HL-60 (cell line): ENCODE results near the gene FGGY.

ENCODE experiments used
- DNase-seq, 2 experiments: peaks; one replicate each; pipeline ENCODE4 v3.0.0-alpha.2; 2010 to 2020; ENCODE audit warnings: low read depth in 1 of 2, low spot score in 1 of 2
- H3K27ac ChIP-seq: fragments of 250-450 bp; sonication (Bioruptor Pico); replicated peaks from 2 replicates; pipeline ENCODE4 v1.5.1; 2020; ENCODE audit warnings: mild to moderate bottlenecking, moderate library complexity
- H3K27me3 ChIP-seq: fragments of 250-450 bp; sonication (Bioruptor Pico); 2 replicates; pipeline ENCODE4 v1.5.1; 2021; ENCODE audit warnings: mild to moderate bottlenecking, moderate library complexity; ENCODE audit not compliant: insufficient read depth, poor library complexity, severe bottlenecking
- H3K4me3 ChIP-seq: replicated peaks from 2 replicates; pipeline ENCODE4 v1.5.1; 2011; ENCODE audit warnings: mild to moderate bottlenecking, control low read depth, low read length; ENCODE audit not compliant: insufficient read depth
- CTCF ChIP-seq: IDR thresholded peaks from one replicate; pipeline ENCODE4 v1.5.1; 2011; ENCODE audit warnings: low read length, control low read depth, inconsistent platforms; ENCODE audit not compliant: insufficient read depth
- GABPA ChIP-seq: IDR thresholded peaks from 2 replicates; pipeline ENCODE4 v1.6.1; 2012; ENCODE audit warnings: low read depth
- POLR2AphosphoS5 ChIP-seq: IDR thresholded peaks from 2 replicates; pipeline ENCODE4 v1.6.1; 2012; ENCODE audit warnings: low read depth
- SPI1 ChIP-seq: IDR thresholded peaks from 2 replicates; pipeline ENCODE4 v1.6.1; 2012; ENCODE audit warnings: low read depth, mild to moderate bottlenecking, borderline replicate concordance
- TF ChIP-seq, protein P1 (sequence below): IDR thresholded peaks from 2 replicates; pipeline ENCODE4 v1.6.1; 2012; ENCODE audit warnings: low read depth; ENCODE audit not compliant: insufficient replicate concordance

Gene FGGY

GRCh38 chr1:59670662-59671061 lies 373.8 kb downstream of the FGGY start:
- TF ChIP-seq POLR2AphosphoS5 (no peak), CTCF (no peak), GABPA (no peak), SPI1 (no peak)
- TF ChIP-seq, protein P1, sequence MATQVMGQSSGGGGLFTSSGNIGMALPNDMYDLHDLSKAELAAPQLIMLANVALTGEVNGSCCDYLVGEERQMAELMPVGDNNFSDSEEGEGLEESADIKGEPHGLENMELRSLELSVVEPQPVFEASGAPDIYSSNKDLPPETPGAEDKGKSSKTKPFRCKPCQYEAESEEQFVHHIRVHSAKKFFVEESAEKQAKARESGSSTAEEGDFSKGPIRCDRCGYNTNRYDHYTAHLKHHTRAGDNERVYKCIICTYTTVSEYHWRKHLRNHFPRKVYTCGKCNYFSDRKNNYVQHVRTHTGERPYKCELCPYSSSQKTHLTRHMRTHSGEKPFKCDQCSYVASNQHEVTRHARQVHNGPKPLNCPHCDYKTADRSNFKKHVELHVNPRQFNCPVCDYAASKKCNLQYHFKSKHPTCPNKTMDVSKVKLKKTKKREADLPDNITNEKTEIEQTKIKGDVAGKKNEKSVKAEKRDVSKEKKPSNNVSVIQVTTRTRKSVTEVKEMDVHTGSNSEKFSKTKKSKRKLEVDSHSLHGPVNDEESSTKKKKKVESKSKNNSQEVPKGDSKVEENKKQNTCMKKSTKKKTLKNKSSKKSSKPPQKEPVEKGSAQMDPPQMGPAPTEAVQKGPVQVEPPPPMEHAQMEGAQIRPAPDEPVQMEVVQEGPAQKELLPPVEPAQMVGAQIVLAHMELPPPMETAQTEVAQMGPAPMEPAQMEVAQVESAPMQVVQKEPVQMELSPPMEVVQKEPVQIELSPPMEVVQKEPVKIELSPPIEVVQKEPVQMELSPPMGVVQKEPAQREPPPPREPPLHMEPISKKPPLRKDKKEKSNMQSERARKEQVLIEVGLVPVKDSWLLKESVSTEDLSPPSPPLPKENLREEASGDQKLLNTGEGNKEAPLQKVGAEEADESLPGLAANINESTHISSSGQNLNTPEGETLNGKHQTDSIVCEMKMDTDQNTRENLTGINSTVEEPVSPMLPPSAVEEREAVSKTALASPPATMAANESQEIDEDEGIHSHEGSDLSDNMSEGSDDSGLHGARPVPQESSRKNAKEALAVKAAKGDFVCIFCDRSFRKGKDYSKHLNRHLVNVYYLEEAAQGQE: no peak
- H3K4me3 ChIP-seq: no peak overlapping the region
- H3K27ac ChIP-seq: no peak overlapping the region
- no peak for DNase-seq
- H3K27me3 ChIP-seq: no peaks in the 10 kb centered on the region

- no peak for DNase-seq
- Histone ChIP-seq H3K4me3 (no peak overlapping the region), H3K27ac (no peak overlapping the region), H3K27me3 (no peaks in the 10 kb centered on the region)
- TF ChIP-seq GABPA: no peak
- TF ChIP-seq POLR2AphosphoS5: no peak
- TF ChIP-seq, protein P1: no peak
- no peak for TF ChIP-seq SPI1
- no peak for TF ChIP-seq CTCF
Observed at GRCh38 chr1:59671066-59671952, 374.4 kb downstream of the FGGY start.

- Histone ChIP-seq H3K4me3 (no peak overlapping the region), H3K27me3 (no peaks in the 10 kb centered on the region), H3K27ac (no peak overlapping the region)
- DNase-seq: no peak
- TF ChIP-seq GABPA: no peak
- no peak for TF ChIP-seq CTCF
- TF ChIP-seq, protein P1: no peak
- TF ChIP-seq POLR2AphosphoS5: no peak
- TF ChIP-seq SPI1: no peak
Observed at GRCh38 chr1:59671953-59672305, 375.0 kb downstream of the FGGY start.
